Mucosa of descending colon (tissue), 3 donors: Measurements from ENCODE around the gene PKDREJ. TPM values are rescaled to one million over a fixed set of nuclear protein-coding genes. Genes with fewer than 3 reads are reported as not detected.
A peak's percentile ranks its signal among the peaks of the same experiment; 100 is the strongest.

Experiments used
- ATAC-seq: fragments of 200-7000 bp; cut with Tn5 transposase; one replicate; pipeline ENCODE4 v1.9.1; 2020; ENCODE audit warnings: mild to moderate bottlenecking, moderate library complexity
- DNase-seq, 3 donors: peaks; one replicate each; pipeline ENCODE4 v3.0.0-alpha.2; 2020
- H3K36me3 ChIP-seq: fragments of 200-600 bp; one replicate; pipeline ENCODE4 v1.8.0; 2021; ENCODE audit warnings: low read depth, mild to moderate bottlenecking
- H3K4me1 ChIP-seq: fragments of 200-600 bp; one replicate; pipeline ENCODE4 v1.8.0; 2021; ENCODE audit warnings: low read depth, mild to moderate bottlenecking
- H3K4me3 ChIP-seq: fragments of 200-600 bp; one replicate; pipeline ENCODE4 v1.8.0; 2021; ENCODE audit warnings: mild to moderate bottlenecking
- H3K9me3 ChIP-seq: fragments of 200-600 bp; one replicate; pipeline ENCODE4 v1.8.0; 2021; ENCODE audit warnings: mild to moderate bottlenecking
- intact Hi-C, 2 donors: fragments of 100-400 bp; cut with DNase I in 1 of 2; cut with micrococcal nuclease in 1 of 2; formaldehyde crosslinking; loops; one replicate each; pipeline versions ENCODE4 v1.11.0 to v1.11.1; 2022; cut with DNase I, micrococcal nuclease
- total RNA-seq, 3 donors: library from RNA; stranded (reverse); fragmentation: NEBNext Ultra II Directional in 2 of 3; extraction: Animal tissue kit (Norgen Biotek cat#: 25700) in 2 of 3; gene quantifications; one replicate each; pipeline versions ENCODE4 v1.2.1 to v1.2.4, GENCODE V29; 2021 to 2023
- TF ChIP-seq, protein P1 (sequence below): fragments of 200-600 bp; IDR thresholded peaks from one replicate; pipeline ENCODE4 v1.8.0; 2022; ENCODE audit warnings: antibody characterized with exemption, mild to moderate bottlenecking
- donor health status: DM: no; HTN: no; CAD: no; lungs with moderate emphysema.
- donor health status: DM: no; HTN: no; CAD: no.
- donor health status: DM: no; HTN: yes; CAD: no.

Gene PKDREJ
- total RNA-seq, 3 donors from 2014 or later: 0.35 to 0.75 (median 0.36) TPM

DNA sequence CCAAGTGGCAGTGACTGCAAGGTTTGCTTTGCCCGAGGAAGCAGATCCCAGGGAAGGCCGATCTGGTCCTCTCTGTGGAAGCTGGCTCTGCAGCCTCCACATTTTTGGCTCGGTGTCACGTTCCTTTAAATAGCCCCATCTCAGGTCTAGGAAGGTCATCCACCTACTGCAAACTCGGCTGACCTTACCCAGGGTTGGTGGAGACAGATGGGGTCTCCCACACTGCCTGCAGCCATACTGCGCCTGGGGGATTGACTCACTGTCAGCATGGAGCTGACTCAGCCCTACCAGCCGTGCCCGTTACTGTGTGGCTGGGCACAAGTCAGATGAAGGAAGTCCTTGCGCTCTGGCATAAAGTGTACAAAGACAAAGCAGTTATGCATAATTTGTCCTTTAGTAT lies 29.9 kb downstream of the PKDREJ start:
- peaks cover 6% of the 10 kb centered on the region for H3K36me3 ChIP-seq
- no peaks in the 10 kb centered on the region for H3K4me1 ChIP-seq
- TF ChIP-seq, protein P1, sequence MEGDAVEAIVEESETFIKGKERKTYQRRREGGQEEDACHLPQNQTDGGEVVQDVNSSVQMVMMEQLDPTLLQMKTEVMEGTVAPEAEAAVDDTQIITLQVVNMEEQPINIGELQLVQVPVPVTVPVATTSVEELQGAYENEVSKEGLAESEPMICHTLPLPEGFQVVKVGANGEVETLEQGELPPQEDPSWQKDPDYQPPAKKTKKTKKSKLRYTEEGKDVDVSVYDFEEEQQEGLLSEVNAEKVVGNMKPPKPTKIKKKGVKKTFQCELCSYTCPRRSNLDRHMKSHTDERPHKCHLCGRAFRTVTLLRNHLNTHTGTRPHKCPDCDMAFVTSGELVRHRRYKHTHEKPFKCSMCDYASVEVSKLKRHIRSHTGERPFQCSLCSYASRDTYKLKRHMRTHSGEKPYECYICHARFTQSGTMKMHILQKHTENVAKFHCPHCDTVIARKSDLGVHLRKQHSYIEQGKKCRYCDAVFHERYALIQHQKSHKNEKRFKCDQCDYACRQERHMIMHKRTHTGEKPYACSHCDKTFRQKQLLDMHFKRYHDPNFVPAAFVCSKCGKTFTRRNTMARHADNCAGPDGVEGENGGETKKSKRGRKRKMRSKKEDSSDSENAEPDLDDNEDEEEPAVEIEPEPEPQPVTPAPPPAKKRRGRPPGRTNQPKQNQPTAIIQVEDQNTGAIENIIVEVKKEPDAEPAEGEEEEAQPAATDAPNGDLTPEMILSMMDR: no peak
- H3K9me3 ChIP-seq: no peaks in the 10 kb centered on the region
- DNase-seq (no peak), ATAC-seq (peak; percentile 22)
- H3K4me3 ChIP-seq: no peak overlapping the region
- intact Hi-C loops: no loop called here

DNA sequence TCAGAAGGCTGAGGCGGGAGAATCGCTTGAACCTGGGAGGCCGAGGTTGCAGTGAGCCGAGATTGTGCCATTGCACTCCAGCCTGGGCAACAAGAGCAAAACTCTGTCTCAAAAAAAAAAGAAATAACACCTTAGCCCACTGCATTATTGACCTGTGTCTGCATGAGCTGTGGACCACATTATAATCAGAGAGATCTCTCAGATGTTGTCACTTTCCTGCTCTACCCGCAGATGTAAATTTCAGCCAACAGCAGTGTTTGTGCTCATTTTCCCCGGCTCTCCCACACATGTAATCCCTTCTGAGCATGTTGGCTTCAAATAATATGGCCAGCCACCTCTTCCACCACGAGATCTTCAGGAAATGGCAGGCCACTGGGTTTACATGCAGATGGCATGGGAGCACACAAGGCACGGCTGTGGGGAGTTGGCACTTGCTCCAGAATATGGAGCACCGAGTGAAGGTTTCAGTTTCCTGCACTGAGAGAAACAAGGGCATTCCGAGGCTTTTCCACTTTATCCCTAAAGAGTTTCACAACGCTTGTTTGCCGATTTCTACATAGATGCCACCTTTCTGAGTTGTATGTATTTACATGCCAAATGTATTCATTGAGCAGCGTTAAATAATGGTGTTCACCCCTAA lies 32.8 kb downstream of the PKDREJ start:
- no peaks in the 10 kb centered on the region for H3K4me1 ChIP-seq
- no peaks in the 10 kb centered on the region for H3K36me3 ChIP-seq
- ATAC-seq: no peak
- DNase-seq: no peak
- TF ChIP-seq, protein P1: no peak
- no peaks in the 10 kb centered on the region for H3K9me3 ChIP-seq
- no peak overlapping the region for H3K4me3 ChIP-seq
- intact Hi-C loops: no loop called here

DNA sequence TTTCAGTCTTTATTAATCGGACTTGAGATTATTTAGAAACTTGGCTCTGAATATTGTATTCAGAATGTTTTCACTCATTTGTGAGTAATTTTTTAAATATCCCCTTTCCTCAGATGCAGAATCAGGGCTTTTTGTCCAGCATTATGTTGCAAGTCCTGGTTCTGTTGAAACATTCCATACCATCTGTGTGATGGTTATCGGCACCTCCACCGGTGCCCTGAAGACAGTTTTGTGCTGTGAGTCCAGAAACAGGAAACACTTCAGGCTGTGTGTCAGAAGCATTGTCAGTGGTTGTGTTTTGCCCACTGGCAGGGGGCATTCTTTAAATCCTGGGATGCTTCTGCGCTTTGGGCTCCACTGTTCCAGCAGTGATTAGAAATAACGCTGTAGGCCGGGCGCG lies 33.4 kb downstream of the PKDREJ start:
- ATAC-seq (no peak), DNase-seq (no peak)
- Histone ChIP-seq H3K4me3 (no peak overlapping the region), H3K36me3 (no peaks in the 10 kb centered on the region), H3K9me3 (no peaks in the 10 kb centered on the region), H3K4me1 (no peaks in the 10 kb centered on the region)
- TF ChIP-seq, protein P1: no peak
- intact Hi-C loops: no loop called here

DNA sequence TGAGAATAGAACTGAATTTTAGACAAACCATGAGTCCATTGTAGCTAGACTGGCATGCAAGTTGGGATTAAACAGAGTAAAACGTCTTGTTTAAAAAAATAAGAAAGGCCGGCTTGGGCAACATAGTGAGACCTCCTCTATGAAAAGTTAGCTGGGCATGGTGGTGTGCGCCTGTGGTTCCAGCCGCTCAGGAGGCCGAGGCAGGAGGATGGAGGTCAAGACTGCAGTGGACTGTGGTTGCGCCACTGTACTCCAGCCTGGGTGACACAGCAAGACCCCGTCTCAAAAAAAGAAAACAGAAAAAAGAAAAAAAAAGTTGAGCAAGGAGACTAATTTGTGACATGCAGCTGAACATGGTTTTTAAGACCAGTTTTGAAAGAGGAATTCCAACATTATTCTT lies 36.6 kb downstream of the PKDREJ start:
- ATAC-seq (no peak), DNase-seq (no peak)
- H3K9me3 ChIP-seq: no peaks in the 10 kb centered on the region
- intact Hi-C loops: no loop called here
- H3K4me1 ChIP-seq: no peaks in the 10 kb centered on the region
- H3K4me3 ChIP-seq: no peak overlapping the region
- TF ChIP-seq, protein P1: no peak
- H3K36me3 ChIP-seq: no peaks in the 10 kb centered on the region

DNA sequence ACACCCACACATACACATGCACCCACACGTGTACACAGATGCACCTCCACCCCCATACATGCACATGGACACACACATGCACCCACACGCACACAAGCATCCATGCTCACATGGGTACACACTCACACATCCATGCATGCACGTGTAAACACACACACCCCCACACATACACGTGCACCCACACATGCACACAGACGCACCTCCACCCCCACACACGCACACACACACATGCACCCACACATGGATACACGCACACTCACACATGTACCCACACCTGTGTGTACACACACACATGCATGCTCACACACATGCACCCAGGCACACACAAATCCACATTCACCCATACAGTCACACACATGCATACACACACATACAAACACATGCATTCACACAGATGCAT lies 37.5 kb downstream of the PKDREJ start:
- H3K36me3 ChIP-seq: peaks cover under 1% of the 10 kb centered on the region
- H3K9me3 ChIP-seq: no peaks in the 10 kb centered on the region
- DNase-seq (no peak), ATAC-seq (no peak)
- H3K4me1 ChIP-seq: no peaks in the 10 kb centered on the region
- TF ChIP-seq, protein P1: no peak
- no peak overlapping the region for H3K4me3 ChIP-seq
- intact Hi-C loops: no loop called here

DNA sequence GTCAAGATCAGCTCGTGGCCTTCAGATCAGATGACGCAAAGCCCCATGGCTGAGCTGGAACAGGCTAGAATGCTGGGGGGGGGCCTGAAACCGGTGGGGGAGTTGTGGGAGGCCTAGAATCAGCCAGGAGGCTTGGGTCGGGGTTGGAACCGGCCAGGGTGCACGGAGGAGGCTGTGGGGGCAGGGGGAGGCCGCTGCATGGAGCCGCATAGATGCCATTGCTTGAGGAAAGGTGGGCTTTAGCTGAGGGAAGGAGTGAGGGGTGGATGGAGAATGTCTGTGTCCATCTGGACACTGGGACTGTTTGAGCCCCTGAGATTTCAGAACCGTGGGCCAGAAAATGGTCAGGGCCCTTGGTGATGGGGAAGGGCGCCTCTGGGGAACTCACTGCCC lies 38.2 kb downstream of the PKDREJ start:
- ATAC-seq (no peak), DNase-seq (no peak)
- H3K36me3 ChIP-seq: peaks cover 7% of the 10 kb centered on the region
- no peaks in the 10 kb centered on the region for H3K9me3 ChIP-seq
- TF ChIP-seq, protein P1: no peak
- no peaks in the 10 kb centered on the region for H3K4me1 ChIP-seq
- H3K4me3 ChIP-seq: no peak overlapping the region
- intact Hi-C loops: no loop called here
